WTC11 (cell line): ENCODE data around the gene ATG5. TPM values are rescaled to one million over a fixed set of nuclear protein-coding genes. Genes with fewer than 3 reads are reported as not detected.

Source experiments
- ATAC-seq: fragments of 200-7000 bp; cut with Tn5 transposase; 2 replicates; pipeline ENCODE4 v1.10.0; 2021; ENCODE audit warnings: mild to moderate bottlenecking, moderate library complexity
- CTCF ChIA-PET: fragments of 300-600 bp; sonication (Branson Sonifier 250); formaldehyde crosslinking; loops from one replicate; lab custom pipeline; 2021; ENCODE audit warnings: antibody characterized with exemption; lab: Charles Lee
- POLR2A ChIA-PET: fragments of 350-600 bp; sonication (Branson Sonifier 250); formaldehyde crosslinking; loops from one replicate; lab custom pipeline; 2021; ENCODE audit warnings: antibody characterized with exemption; lab: Charles Lee
- DNase-seq: peaks from one replicate; pipeline ENCODE4 v3.0.0; 2021; ENCODE audit warnings: low spot score
- H3K27ac Mint-ChIP-seq: 2 replicates; pipeline ENCODE4 v1.8.0; 2021; ENCODE audit warnings: mixed read lengths
- H3K27me3 Mint-ChIP-seq: 2 replicates; pipeline ENCODE4 v1.8.0; 2021; ENCODE audit warnings: low read depth, mild to moderate bottlenecking, moderate library complexity, mixed read lengths
- H3K36me3 Mint-ChIP-seq: 2 replicates; pipeline ENCODE4 v1.8.0; 2021; ENCODE audit warnings: mixed read lengths
- H3K4me1 Mint-ChIP-seq: 2 replicates; pipeline ENCODE4 v1.8.0; 2022; ENCODE audit warnings: mixed read lengths
- H3K4me3 Mint-ChIP-seq: 2 replicates; pipeline ENCODE4 v1.8.0; 2021; ENCODE audit warnings: mild to moderate bottlenecking, moderate library complexity, mixed read lengths
- H3K9me3 Mint-ChIP-seq: 2 replicates; pipeline ENCODE4 v1.8.0; 2021; ENCODE audit warnings: mixed read lengths
- CDX4 ChIP-seq: fragments of 250-450 bp; sonication (Bioruptor Pico); IDR thresholded peaks from 2 replicates; pipeline ENCODE4 v1.9.0; 2021; ENCODE audit warnings: moderate library complexity, mild to moderate bottlenecking, inconsistent platforms, borderline replicate concordance
- CREM ChIP-seq: sonication (generic); formaldehyde crosslinking; IDR thresholded peaks from 2 replicates; pipeline ENCODE4 v1.8.1; 2022; ENCODE audit warnings: mild to moderate bottlenecking, missing genetic modification reagents, moderate library complexity
- EMX1 ChIP-seq: fragments of 250-450 bp; sonication (Bioruptor Pico); IDR thresholded peaks from 2 replicates; pipeline ENCODE4 v1.8.0; 2021; ENCODE audit warnings: mild to moderate bottlenecking
- GABPB1 ChIP-seq: sonication (generic); formaldehyde crosslinking; IDR thresholded peaks from 2 replicates; pipeline ENCODE4 v1.8.1; 2023; ENCODE audit warnings: mild to moderate bottlenecking, missing genetic modification reagents
- GRHL2 ChIP-seq: fragments of 250-450 bp; sonication (Bioruptor Pico); IDR thresholded peaks from 2 replicates; pipeline ENCODE4 v1.8.0; 2022; ENCODE audit warnings: mild to moderate bottlenecking, moderate library complexity; ENCODE audit not compliant: insufficient replicate concordance, severe bottlenecking
- GTF2I ChIP-seq: fragments of 250-450 bp; sonication (Bioruptor Pico); conservative IDR thresholded peaks from 2 replicates; pipeline ENCODE4 v1.4.0; 2021; ENCODE audit warnings: mild to moderate bottlenecking
- IRF1 ChIP-seq: sonication (generic); formaldehyde crosslinking; IDR thresholded peaks from 2 replicates; pipeline ENCODE4 v1.8.0; 2023; ENCODE audit warnings: missing genetic modification reagents
- KAT7 ChIP-seq: sonication (generic); formaldehyde crosslinking; IDR thresholded peaks from 2 replicates; pipeline ENCODE4 v1.8.1; 2023; ENCODE audit warnings: missing genetic modification reagents, mild to moderate bottlenecking, borderline replicate concordance
- MLX ChIP-seq: sonication (generic); formaldehyde crosslinking; IDR thresholded peaks from 2 replicates; pipeline ENCODE4 v1.8.1; 2023; ENCODE audit warnings: mild to moderate bottlenecking, missing genetic modification reagents, moderate library complexity
- NR3C1 ChIP-seq: sonication (generic); formaldehyde crosslinking; conservative IDR thresholded peaks from 2 replicates; pipeline ENCODE4 v1.8.1; 2023; ENCODE audit warnings: low read depth, mild to moderate bottlenecking, missing genetic modification reagents
- OVOL2 ChIP-seq: fragments of 250-450 bp; sonication (Bioruptor Pico); IDR thresholded peaks from 2 replicates; pipeline ENCODE4 v1.9.0; 2021; ENCODE audit warnings: mild to moderate bottlenecking, borderline replicate concordance
- PREB ChIP-seq: sonication (generic); formaldehyde crosslinking; IDR thresholded peaks from 2 replicates; pipeline ENCODE4 v1.8.1; 2022; ENCODE audit warnings: mild to moderate bottlenecking, missing genetic modification reagents, moderate library complexity, borderline replicate concordance
- RELA ChIP-seq: sonication (generic); formaldehyde crosslinking; IDR thresholded peaks from 2 replicates; pipeline ENCODE4 v1.8.1; 2022; ENCODE audit warnings: missing genetic modification reagents, mild to moderate bottlenecking, borderline replicate concordance
- SMAD3 ChIP-seq: sonication (generic); formaldehyde crosslinking; IDR thresholded peaks from 2 replicates; pipeline ENCODE4 v1.8.0; 2022; ENCODE audit warnings: missing genetic modification reagents, mild to moderate bottlenecking, borderline replicate concordance
- SMAD4 ChIP-seq: sonication (generic); formaldehyde crosslinking; IDR thresholded peaks from 2 replicates; pipeline ENCODE4 v1.8.0; 2022; ENCODE audit warnings: mild to moderate bottlenecking, missing genetic modification reagents
- SP1 ChIP-seq: sonication (generic); formaldehyde crosslinking; conservative IDR thresholded peaks from 2 replicates; pipeline ENCODE4 v1.8.1; 2022; ENCODE audit warnings: missing genetic modification reagents
- ZMAT4 ChIP-seq: fragments of 250-450 bp; sonication (Bioruptor Pico); IDR thresholded peaks from 2 replicates; pipeline ENCODE4 v1.9.0; 2021; ENCODE audit warnings: mild to moderate bottlenecking
- ZNF219 ChIP-seq: sonication (generic); formaldehyde crosslinking; IDR thresholded peaks from 2 replicates; pipeline ENCODE4 v1.8.0; 2023; ENCODE audit warnings: missing genetic modification reagents, mild to moderate bottlenecking, borderline replicate concordance
- ZNF263 ChIP-seq: sonication (generic); formaldehyde crosslinking; IDR thresholded peaks from 2 replicates; pipeline ENCODE4 v1.8.1; 2022; ENCODE audit warnings: low read depth, mild to moderate bottlenecking, moderate library complexity, missing genetic modification reagents
- ZNF396 ChIP-seq: fragments of 250-450 bp; sonication (Bioruptor Pico); IDR thresholded peaks from 2 replicates; pipeline ENCODE4 v1.8.0; 2021; ENCODE audit warnings: mild to moderate bottlenecking, moderate library complexity, borderline replicate concordance
- ZNF512 ChIP-seq: sonication (generic); formaldehyde crosslinking; IDR thresholded peaks from 2 replicates; pipeline ENCODE4 v1.8.1; 2022; ENCODE audit warnings: missing genetic modification reagents, borderline replicate concordance
- total RNA-seq: library from RNA; stranded (reverse); gene quantifications from 3 replicates; pipeline ENCODE4 v1.2.3, GENCODE V29; 2021

The ATG5 gene
- total RNA-seq, 1 experiment from 2014 or later: 32.6 TPM

GRCh38 chr6:106197441-106197840 lies 128.1 kb downstream of the ATG5 start:
- Mint-ChIP-seq H3K27me3 (no peaks in the 10 kb centered on the region), H3K4me3 (no peak overlapping the region), H3K9me3 (no peaks in the 10 kb centered on the region), H3K27ac (0 out of 2 replicates have a peak overlapping the region, but pooled peaks have one; percentile 30), H3K4me1 (peaks cover 28% of the 10 kb centered on the region), H3K36me3 (no peaks in the 10 kb centered on the region)
- ChIA-PET CTCF (interaction anchor here (1.5 kb wide), 1 partner anchor 26 kb away, joined by 4 read pairs; no protein-coding TSS in a partner anchor), POLR2A (no interaction called here)
- DNase-seq (no peak), ATAC-seq (no peak; the same call in 1 of the 2 replicates)
- TF ChIP-seq ZNF219 (CRISPR knock-in tag) (no peak), ZNF512 (no peak), CDX4 (CRISPR knock-in tag) (no peak), SMAD4 (CRISPR knock-in tag) (no peak), KAT7 (CRISPR knock-in tag) (no peak), ZMAT4 (CRISPR knock-in tag) (no peak), GABPB1 (CRISPR knock-in tag) (no peak), CREM (CRISPR knock-in tag) (no peak), PREB (no peak), GTF2I (CRISPR knock-in tag) (no peak), NR3C1 (CRISPR knock-in tag) (no peak), SMAD3 (CRISPR knock-in tag) (no peak)

- DNase-seq: no peak
- H3K4me1 Mint-ChIP-seq: peaks cover 28% of the 10 kb centered on the region
Observed at GRCh38 chr6:106194949-106195921, 130.3 kb downstream of the ATG5 start.

More at GRCh38 chr6:106194949-106195921, 130.3 kb downstream of the ATG5 start:
- H3K9me3 Mint-ChIP-seq: no peaks in the 10 kb centered on the region
- no peak for TF ChIP-seq IRF1 (CRISPR knock-in tag)
- TF ChIP-seq GRHL2 (CRISPR knock-in tag): no peak
- no peak for TF ChIP-seq OVOL2 (CRISPR knock-in tag)
- TF ChIP-seq EMX1 (CRISPR knock-in tag): no peak
- TF ChIP-seq RELA: no peak
- TF ChIP-seq ZNF263 (CRISPR knock-in tag): no peak
- no peak for TF ChIP-seq ZNF396 (CRISPR knock-in tag)
- no peak for TF ChIP-seq MLX
- TF ChIP-seq KAT7 (CRISPR knock-in tag): no peak
- no peak for TF ChIP-seq SP1 (CRISPR knock-in tag)
- H3K27me3 Mint-ChIP-seq: no peaks in the 10 kb centered on the region
- CTCF ChIA-PET: interaction anchor here (1.3 to 1.5 kb wide), 4 partner anchors 9 to 54 kb away, joined by 3 to 13 read pairs (median 6); no protein-coding TSS in a partner anchor
- H3K36me3 Mint-ChIP-seq: no peaks in the 10 kb centered on the region
- no peak for ATAC-seq
- H3K27ac Mint-ChIP-seq: no peak overlapping the region; the same call in 1 of the 2 replicates
- no peak overlapping the region for H3K4me3 Mint-ChIP-seq
- POLR2A ChIA-PET: interaction anchor here (0.7 kb wide), 1 partner anchor 38 kb away, joined by 3 read pairs; no protein-coding TSS in a partner anchor
